Measurements from ENCODE around the gene BORCS6.
A peak's percentile ranks its signal among the peaks of the same experiment; 100 is the strongest.

BORCS6 gene

DNA sequence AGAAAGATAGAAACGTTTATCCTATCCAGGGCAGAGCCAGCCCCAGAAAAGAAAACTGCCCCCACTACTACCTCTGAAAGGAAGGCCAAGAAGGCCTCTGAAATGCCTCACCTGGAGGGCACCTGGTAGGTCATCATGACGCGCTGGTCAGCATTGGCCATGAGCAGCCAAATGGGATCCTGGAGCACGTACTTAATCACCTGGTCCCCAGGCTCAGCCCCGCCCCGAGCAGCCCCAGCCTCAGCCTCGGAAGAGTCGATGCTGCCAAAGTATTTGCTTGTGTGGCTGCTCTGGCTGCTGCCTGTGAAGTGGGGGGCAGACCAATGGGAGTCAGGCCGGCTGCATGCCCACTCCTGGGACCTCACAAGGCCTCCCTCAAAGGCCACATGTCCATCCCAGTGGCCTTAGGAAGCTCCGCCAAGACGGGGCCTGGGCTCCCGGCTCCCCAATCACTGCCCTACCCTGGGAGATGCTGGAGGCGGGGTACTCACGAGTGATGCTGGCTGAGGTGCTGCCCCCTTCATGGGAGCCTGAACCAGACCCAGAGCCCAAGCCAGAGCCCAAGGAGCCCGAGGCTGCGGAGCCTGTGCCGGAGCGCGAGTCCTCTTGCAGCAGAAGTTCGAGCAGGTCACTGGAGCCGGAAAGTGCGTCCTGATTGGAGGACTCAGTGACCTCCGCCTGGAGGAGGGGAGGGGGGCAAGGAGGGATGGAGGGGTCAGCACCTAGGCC is 47.7 kb downstream of the BORCS6 start:
- no peak for DNase-seq (ENCODE audit: low spot score)

DNA sequence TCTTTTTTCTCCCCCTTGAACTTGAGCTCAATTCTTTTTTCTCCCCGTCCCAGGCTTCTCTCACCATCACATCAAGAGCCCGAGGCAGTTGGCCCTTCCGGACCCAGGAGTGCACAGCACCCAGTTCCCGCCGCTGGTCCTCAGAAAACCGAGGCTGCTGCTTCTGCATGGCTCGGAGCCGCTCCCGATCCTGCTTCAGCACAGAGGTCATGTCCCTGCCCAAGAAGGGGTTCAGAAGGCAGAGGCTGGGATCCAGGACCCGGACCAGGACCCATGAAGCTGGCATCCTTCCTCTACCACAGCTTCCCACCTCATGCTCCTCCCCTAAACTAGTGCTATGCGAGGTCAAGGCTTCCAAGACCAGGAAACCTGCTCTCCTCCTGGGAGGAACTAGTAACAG is 48.2 kb downstream of the BORCS6 start:
- DNase-seq (ENCODE audit: low spot score), result no peak

DNA sequence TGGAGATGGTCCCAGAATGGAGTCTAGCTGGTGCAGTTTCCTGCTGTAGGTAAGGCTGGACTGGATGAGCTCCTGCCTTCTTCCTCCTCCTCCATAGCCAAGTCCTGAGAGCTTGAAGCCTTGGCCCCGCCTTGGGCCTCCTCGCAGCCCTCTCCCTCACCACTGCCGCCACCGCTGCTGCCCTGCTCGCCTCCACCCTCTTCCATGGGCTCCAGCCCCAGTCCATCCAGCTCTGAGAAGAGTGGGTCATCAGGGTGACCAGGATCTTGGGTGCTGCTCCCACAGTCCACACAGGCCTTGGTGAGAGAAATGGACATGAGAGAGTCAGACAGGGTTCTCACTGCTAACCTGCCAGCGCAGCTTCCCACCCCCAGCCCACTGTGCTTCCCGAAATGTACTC is 48.9 kb downstream of the BORCS6 start:
- no peak for DNase-seq (ENCODE audit: low spot score)

DNA sequence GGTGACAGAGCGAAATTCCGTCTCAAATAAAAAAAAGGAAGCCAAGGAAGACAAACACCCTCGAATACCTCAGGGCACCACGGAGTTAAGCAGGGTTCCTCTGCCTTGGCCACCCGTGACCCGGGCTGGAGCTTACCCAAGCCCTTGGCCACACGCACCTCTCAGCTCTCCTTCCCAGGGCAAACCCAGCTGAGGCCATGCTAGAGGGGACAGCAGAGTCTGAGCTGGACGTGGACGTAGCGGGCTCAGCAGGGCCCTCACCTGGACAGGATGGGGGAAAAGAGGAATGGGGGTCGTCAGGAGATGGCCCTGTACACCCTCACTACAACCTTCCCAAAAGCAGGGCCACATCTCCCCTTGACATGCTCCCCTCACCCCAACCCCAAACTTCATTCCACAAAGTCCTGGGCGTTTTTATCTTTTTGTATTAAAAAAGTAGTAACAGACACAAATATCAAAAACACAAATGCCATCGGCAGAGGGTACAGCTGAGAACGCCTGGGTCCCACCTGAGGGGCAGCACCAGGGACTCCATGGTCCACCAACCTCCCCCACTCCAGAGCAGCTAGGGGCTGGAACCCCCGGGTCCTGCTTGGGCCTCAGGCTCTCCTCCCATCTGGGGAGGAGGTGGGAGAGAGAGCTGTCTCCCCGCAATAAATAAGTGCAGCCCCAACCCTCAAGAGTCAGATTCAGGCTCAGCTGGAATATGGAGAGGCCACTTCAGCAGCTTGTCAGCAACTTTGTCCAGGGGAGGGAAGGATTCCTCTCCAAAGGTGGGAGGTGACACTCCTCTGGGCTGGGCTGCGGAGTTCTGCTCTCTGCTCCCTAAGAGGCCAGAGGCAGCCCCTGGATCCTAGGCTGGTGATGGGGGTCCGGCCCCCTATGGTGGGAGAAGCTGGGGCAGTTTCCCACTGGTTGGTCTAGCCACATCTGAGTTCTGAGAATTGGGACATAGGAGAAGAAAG is 49.6 kb downstream of the BORCS6 start:
- no peak for DNase-seq (ENCODE audit: low spot score)

DNA sequence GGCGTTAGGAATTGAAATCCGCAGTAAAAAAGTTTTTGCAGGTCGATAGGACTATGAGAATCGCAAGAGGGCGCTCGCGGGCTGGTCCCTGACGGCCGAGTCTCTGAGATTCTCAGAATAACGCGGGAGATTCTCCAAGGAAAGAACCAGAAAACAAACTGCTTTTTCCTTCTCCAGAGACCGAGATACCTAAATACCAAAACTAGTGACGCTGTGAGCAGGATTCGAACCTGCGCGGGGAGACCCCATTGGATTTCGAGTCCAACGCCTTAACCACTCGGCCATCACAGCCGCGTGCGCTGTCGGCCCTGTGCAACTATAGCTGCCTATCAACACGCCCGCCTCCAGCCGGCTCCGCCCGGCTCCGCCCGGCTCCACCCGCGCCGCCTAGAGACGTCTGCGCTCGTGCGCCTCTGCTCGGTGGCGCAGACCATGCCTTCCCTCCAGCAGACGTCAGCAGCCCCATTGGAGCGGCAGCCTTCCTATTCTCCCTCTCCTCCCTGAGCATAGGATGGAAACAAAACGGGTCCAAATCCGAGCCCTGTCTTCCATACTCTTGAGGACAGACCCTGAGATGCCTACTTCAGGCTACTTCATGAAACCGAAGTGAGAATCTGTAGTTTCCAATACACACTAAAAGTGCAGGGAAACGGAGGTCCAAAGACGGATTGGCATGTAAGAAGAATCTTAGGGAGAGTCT is 51.2 kb downstream of the BORCS6 start:
- peak; percentile 92 for DNase-seq (ENCODE audit: low spot score)

DNA sequence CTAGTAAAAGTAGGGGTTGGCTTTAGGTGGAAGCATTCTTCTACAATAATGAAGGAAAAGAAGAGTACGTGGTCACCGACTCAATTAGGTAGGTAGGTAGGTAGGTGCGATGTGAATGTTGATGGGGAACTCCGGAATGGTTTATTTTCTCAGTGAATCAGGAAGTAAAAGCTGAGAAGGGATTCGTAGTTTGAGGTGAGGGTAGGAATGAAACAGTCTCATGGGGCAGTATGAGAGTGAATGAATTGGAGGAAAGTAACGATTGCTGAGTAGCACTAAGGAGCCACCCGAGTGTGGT is 51.7 kb downstream of the BORCS6 start:
- DNase-seq (ENCODE audit: low spot score), result no peak
